MCF 10A (cell line): ENCODE measurements around the gene C2orf72. TPM values are rescaled to one million over a fixed set of nuclear protein-coding genes. Genes with fewer than 3 reads are reported as not detected.
A peak's percentile ranks its signal among the peaks of the same experiment; 100 is the strongest.
"Not testable (repeated sequence)": the region's sequence is repeated elsewhere in the genome, so short reads cannot be mapped to it uniquely, and the experiment has no call there.

ENCODE experiments used
- BruUV-seq: library from RNA; stranded (reverse); fragments of 400-500 nt; replicated peaks from 2 replicates; lab custom pipeline; 2021; lab: Mats Ljungman, UMichigan
- CTCF ChIA-PET: fragments of 300-600 bp; sonication (Branson Sonifier 250); formaldehyde crosslinking; extraction: SDS; loops from one replicate; lab custom pipeline; 2021; ENCODE audit warnings: antibody characterized with exemption, inconsistent platforms; lab: Yijun Ruan, JAX
- POLR2A ChIA-PET: fragments of 300-600, 350-650 bp; sonication (Branson Sonifier 250); formaldehyde crosslinking; extraction: SDS; loops from one replicate; lab custom pipeline; 2020; ENCODE audit warnings: antibody characterized with exemption, inconsistent platforms; lab: Yijun Ruan, JAX
- DNase-seq: peaks from one replicate; pipeline ENCODE4 v3.0.0-alpha.2; 2018; ENCODE audit not compliant: unreplicated experiment
- H3K27ac Mint-ChIP-seq: one replicate; pipeline ENCODE4 v1.8.0; 2022; ENCODE audit warnings: mild to moderate bottlenecking, low read depth, mixed read lengths; ENCODE audit not compliant: unreplicated experiment
- H3K27me3 Mint-ChIP-seq: one replicate; pipeline ENCODE4 v1.8.0; 2022; ENCODE audit warnings: mixed read lengths; ENCODE audit not compliant: insufficient read depth, unreplicated experiment
- H3K36me3 Mint-ChIP-seq: one replicate; pipeline ENCODE4 v1.8.0; 2022; ENCODE audit warnings: mild to moderate bottlenecking, moderate library complexity, mixed read lengths; ENCODE audit not compliant: insufficient read depth, unreplicated experiment
- H3K4me1 Mint-ChIP-seq: one replicate; pipeline ENCODE4 v1.8.0; 2022; ENCODE audit warnings: mixed read lengths; ENCODE audit not compliant: insufficient read depth, unreplicated experiment
- H3K4me3 Mint-ChIP-seq: one replicate; pipeline ENCODE4 v1.8.0; 2022; ENCODE audit warnings: mild to moderate bottlenecking, moderate library complexity, mixed read lengths; ENCODE audit not compliant: unreplicated experiment
- H3K9me3 Mint-ChIP-seq: one replicate; pipeline ENCODE4 v1.8.0; 2022; ENCODE audit warnings: mixed read lengths; ENCODE audit not compliant: unreplicated experiment
- CTCF ChIP-seq: fragments of 200-600 bp; IDR thresholded peaks from one replicate; pipeline ENCODE4 v1.8.0; 2022; ENCODE audit warnings: antibody characterized with exemption, mild to moderate bottlenecking; ENCODE audit not compliant: unreplicated experiment
- intact Hi-C: fragments of 100-400 bp; cut with micrococcal nuclease; formaldehyde crosslinking; loops from 2 replicates; pipeline ENCODE4 v1.14.1; 2022
- total RNA-seq: library from RNA; stranded (reverse); gene quantifications from 2 replicates; pipeline ENCODE4 v1.2.3, GENCODE V29; 2022

The C2orf72 gene
- total RNA-seq, 1 experiment from 2014 or later: not detected

- DNase-seq: no peak
- H3K4me3 Mint-ChIP-seq: peak overlapping the region; percentile 78
- H3K9me3 Mint-ChIP-seq: no peaks in the 10 kb centered on the region
- H3K27ac Mint-ChIP-seq: peak overlapping the region; percentile 55
- CTCF ChIA-PET: interaction anchor here (0.5 to 1.4 kb wide), 2 partner anchors 9 to 29 kb away, joined by 3 to 6 read pairs; no protein-coding TSS in a partner anchor
- TF ChIP-seq CTCF: no peak
- peaks cover 30% of the 10 kb centered on the region for H3K4me1 Mint-ChIP-seq
- no peaks in the 10 kb centered on the region for H3K27me3 Mint-ChIP-seq
- POLR2A ChIA-PET: no interaction called here
- no TSS peak for BruUV-seq
- intact Hi-C loops: no loop called here
- peaks cover 38% of the 10 kb centered on the region for H3K36me3 Mint-ChIP-seq
These were observed 22.4 kb downstream of the C2orf72 start for GRCh38 chr2:231059756-231060155.

DNA sequence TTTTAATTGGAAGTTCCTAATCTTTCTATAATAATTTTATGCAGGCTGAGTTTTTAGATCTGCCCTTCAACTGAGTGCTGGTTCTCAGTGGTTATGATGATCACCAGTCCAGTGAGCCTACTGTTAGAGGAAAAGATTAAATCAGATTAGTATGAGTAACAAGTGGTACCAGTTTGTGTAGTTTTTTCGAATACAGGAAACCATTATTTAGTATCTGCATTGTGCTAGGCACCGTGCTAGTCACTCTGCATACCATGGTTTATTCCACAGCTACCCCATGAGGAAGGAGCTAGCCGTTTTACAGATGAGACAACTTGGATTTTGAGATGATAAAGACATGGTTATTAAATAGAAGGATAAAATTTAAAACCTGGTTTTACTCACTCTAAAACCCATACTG lies 25.5 kb downstream of the C2orf72 start:
- no peak overlapping the region for H3K27ac Mint-ChIP-seq
- no peaks in the 10 kb centered on the region for H3K9me3 Mint-ChIP-seq
- H3K36me3 Mint-ChIP-seq: peaks cover 56% of the 10 kb centered on the region
- peaks cover 29% of the 10 kb centered on the region for H3K4me1 Mint-ChIP-seq
- intact Hi-C loops: no loop called here
- DNase-seq: no peak
- ChIA-PET POLR2A (no interaction called here), CTCF (no interaction called here)
- H3K27me3 Mint-ChIP-seq: no peaks in the 10 kb centered on the region
- H3K4me3 Mint-ChIP-seq: no peak overlapping the region
- BruUV-seq: no TSS peak
- no peak for TF ChIP-seq CTCF

DNA sequence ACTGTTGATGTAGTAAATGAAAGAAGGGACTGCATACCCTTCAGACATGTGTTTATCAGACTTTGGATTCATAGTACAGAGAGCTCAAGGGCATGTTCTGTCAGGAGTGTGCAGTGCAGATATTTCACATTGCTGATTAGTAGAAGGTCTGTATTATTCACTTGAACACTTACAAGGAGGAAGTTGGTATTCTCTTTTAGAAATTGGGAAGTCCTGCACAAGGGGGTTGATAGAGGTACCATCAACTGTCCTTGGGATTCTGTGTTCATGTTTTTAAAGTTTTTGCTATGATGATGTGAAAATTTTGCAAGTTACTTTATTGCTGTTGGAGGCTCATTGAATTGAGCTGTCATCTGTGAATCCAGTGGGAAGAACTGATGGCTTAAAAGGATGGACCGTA lies 26.0 kb downstream of the C2orf72 start:
- H3K4me3 Mint-ChIP-seq: no peak overlapping the region
- BruUV-seq: no TSS peak
- no peak for DNase-seq
- H3K27ac Mint-ChIP-seq: no peak overlapping the region
- CTCF ChIA-PET: no interaction called here
- H3K9me3 Mint-ChIP-seq: no peaks in the 10 kb centered on the region
- H3K27me3 Mint-ChIP-seq: no peaks in the 10 kb centered on the region
- POLR2A ChIA-PET: interaction anchor here (0.6 kb wide), 1 partner anchor 76 kb away, joined by 3 read pairs; no protein-coding TSS in a partner anchor
- no peak for TF ChIP-seq CTCF
- H3K36me3 Mint-ChIP-seq: peaks cover 61% of the 10 kb centered on the region
- H3K4me1 Mint-ChIP-seq: peaks cover 29% of the 10 kb centered on the region
- intact Hi-C loops: no loop called here

DNA sequence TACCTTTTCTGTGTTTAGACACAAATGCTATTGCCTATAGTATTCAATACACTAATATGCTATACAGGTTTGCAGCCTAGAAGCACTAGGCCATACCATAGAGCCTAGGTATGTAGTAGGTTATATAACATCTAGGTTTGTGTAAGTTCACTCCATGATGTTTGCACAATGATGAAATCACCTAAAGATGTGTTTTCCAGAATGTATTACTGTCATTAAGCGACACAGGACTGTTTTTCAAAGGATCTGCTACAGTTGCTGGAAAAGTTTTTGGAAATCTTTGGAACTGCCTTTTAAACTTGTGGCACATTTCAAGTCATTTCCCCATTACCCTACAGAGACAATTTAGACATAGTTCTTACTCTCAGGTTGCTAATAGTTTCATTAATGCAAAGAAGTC lies 28.6 kb downstream of the C2orf72 start:
- DNase-seq: no peak
- intact Hi-C loops: no loop called here
- Mint-ChIP-seq H3K4me3 (no peak overlapping the region), H3K36me3 (peaks cover 77% of the 10 kb centered on the region), H3K27me3 (no peaks in the 10 kb centered on the region), H3K9me3 (no peaks in the 10 kb centered on the region), H3K4me1 (peaks cover 12% of the 10 kb centered on the region), H3K27ac (no peak overlapping the region)
- CTCF ChIA-PET: no interaction called here
- no TSS peak for BruUV-seq
- POLR2A ChIA-PET: no interaction called here
- no peak for TF ChIP-seq CTCF

- intact Hi-C loops, DNase-seq, H3K27me3 Mint-ChIP-seq, H3K4me3 Mint-ChIP-seq, H3K27ac Mint-ChIP-seq, H3K9me3 Mint-ChIP-seq, BruUV-seq: not testable (repeated sequence)
- H3K36me3 Mint-ChIP-seq: peaks cover 70% of the 10 kb centered on the region
- ChIA-PET POLR2A (interaction anchor here (1.5 kb wide), 1 partner anchor 9 kb away, joined by 4 read pairs; no protein-coding TSS in a partner anchor), CTCF (interaction anchor here (0.6 to 1.0 kb wide), 3 partner anchors 10 to 1633 kb away, joined by 3 to 5 read pairs (median 4); partner anchors contain the start of gene PSMD1)
- peaks cover 12% of the 10 kb centered on the region for H3K4me1 Mint-ChIP-seq
These were observed 30.2 kb downstream of the C2orf72 start for GRCh38 chr2:231067531-231067930.
